Occipital lobe (tissue), 2 donors: ENCODE measurements around the gene ABRAXAS1. TPM values are rescaled to one million over a fixed set of nuclear protein-coding genes. Genes with fewer than 3 reads are reported as not detected.
"Not testable (repeated sequence)": the region's sequence is repeated elsewhere in the genome, so short reads cannot be mapped to it uniquely, and the experiment has no call there.

Experiments
- DNase-seq: peaks from one replicate; lab custom pipeline; 2025; lab: John Stamatoyannopoulos, UW
- total RNA-seq: library from RNA; depleted of rRNA; stranded (reverse); fragments of >200 nt; gene quantifications from one replicate; pipeline ENCODE4 v1.2.3, GENCODE V29; 2014

The ABRAXAS1 gene
- 7.3 TPM for total RNA-seq

DNA sequence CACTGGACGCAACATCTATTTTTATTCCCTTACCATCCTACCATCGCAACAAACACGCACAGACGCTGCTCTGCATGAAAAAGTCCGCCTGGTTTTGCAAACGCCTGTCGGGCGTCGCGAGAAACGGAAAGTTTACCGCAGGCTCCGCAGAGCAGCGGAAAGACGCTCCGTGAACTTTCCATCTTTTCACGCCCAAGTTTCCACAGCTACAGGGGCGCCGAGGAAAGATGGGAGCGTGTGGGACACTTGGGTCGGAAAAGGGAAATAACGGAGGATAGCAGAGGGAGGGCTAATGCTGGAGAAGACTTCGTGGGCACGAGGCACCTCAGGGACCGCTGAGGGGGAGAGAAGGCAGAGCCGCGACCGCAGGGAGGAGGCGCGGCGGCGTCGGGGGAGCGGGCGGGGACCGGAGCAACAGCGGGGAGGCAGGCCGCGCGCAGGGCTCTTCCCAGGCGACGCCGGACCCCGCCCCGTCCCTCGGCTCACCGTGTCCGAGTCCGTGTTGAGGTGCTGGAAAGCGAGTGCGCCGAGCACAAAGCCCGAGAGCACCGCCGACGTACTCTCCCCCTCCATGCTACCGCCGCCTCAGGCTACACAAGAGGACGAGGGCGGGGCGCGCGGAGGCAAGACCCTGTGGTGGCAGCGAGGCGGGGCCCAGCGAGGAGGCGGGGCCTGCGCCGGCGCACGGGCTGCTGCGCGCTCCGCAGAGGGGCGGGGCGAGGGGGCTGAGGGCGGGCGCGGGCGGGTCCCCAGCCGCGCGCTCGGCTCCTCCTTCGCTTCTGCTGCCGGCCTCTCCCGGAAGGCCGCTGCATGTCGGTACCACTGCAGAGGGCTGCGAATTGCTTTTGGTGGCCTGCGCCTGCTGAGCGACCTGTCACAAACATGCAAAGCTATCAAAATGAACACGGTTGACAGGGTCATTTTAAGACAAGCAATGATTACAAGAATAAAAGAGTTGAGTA is at the start of gene ABRAXAS1:
Gene ABRAXAS1, minus strand, starts transcription at position 601 of the 962 bp plus-strand sequence. Its CDS starts 28 bp downstream, at position 573.
- DNase-seq = peak; percentile 95

GRCh38 chr4:83527671-83528070 is 42.8 kb upstream of the ABRAXAS1 start:
- no peak for DNase-seq

DNA sequence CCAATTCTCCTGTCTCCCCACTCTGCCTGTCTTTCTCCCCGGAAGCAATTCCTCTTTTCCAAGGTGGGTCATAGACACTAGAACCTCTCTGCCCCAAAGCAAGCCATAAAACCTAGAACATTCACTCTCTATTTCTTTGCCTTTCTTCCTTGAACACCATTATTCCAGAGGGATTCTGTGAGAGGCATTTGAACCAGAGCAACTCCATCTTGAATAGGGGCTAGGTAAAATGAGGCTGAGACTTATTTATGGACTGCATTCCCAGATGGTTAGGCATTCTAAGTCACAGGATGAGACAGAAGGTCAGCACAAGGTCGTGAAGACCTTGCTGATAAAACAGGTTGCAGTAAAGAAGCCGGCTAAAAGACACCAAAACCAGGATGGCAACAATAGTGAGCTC is 37.3 kb upstream of the ABRAXAS1 start:
- DNase-seq = no peak

GRCh38 chr4:83516042-83516772 is 31.3 kb upstream of the ABRAXAS1 start:
- DNase-seq = no peak

DNA sequence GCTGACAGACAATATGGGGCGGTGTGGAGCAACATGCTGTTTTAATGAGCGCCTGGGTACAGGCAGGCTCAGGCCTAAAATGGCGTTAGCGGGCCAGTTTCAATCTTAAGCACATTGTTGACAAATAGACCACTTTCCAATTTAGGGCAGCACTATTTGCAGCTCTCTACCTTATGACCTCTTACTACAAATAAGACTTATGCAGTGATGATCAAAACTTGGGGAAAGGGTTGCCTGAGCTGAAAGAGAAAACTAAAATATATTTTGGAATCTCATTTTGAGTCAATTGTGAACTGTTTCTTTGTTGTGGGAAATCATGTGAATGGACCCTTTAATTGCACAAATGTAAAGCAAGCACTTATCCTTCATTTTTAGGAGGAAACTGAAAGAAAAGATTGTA is 25.5 kb upstream of the ABRAXAS1 start:
- no peak for DNase-seq

- not testable (repeated sequence) for DNase-seq
Observed at GRCh38 chr4:83509156-83509585, 24.3 kb upstream of the ABRAXAS1 start.

DNA sequence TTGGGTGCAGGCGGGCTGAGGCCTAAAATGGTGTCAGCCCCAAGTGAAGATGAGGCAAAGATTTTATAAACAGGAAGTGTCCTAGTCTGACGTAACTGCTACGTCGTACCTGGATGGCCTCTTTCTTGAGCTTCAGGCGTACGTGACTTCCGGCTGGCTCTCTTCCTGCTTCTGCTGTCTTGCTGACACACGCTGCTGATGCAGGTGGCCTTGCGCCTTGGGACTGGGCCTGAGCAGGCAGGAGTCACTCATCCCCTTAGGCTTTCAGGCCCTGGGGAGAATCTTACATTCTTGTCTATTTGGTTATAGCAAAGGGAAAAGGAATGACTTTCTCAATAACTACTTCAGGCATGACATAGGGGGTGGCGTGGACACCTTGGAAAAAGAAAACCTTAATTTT is 20.1 kb upstream of the ABRAXAS1 start:
- no peak for DNase-seq

- DNase-seq = no peak
Observed at GRCh38 chr4:83504503-83504902, 19.6 kb upstream of the ABRAXAS1 start.

DNA sequence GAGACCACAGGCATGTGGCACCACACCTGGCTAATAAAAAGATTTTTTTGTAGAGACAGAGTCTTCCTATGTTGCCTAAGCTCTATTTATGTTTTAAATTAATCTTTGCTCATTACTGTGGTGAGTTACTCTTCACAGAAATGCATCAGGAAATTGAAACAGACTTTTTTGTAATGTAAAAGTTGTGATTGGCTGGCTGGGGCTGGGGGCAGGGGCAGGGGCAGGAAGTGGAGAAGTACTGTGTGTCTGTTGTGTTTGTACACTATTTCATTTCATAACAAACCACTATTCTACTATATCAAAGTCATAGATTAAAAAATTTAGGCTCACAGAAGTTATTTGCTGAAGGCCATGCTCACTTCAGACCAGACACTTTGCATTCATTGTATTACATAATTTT is 19.1 kb upstream of the ABRAXAS1 start:
- DNase-seq = no peak

GRCh38 chr4:83501671-83502070 is 16.8 kb upstream of the ABRAXAS1 start:
- DNase-seq = not testable (repeated sequence)

DNA sequence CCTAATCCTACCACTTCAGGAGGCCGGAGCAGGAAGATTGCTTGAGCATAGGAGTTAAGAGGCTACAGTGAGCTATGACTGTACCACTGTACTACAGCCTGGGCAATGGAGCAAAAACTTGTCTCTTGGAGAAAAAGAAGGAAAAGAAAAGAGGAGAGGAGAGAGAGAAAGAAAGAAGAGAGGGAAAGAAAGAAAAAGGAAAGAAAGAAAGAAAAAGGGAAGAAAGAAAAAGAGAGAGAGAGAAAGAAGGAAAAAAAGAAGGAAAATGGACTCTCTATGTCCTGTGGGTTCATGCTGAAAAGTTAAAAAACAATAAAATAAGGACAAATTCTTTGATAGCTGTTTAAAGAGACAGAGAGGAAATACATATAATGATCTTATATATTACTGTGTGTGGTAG is 13.3 kb upstream of the ABRAXAS1 start:
- DNase-seq = no peak

- DNase-seq = not testable (repeated sequence)
Observed at GRCh38 chr4:83496085-83496917, 11.4 kb upstream of the ABRAXAS1 start.

DNA sequence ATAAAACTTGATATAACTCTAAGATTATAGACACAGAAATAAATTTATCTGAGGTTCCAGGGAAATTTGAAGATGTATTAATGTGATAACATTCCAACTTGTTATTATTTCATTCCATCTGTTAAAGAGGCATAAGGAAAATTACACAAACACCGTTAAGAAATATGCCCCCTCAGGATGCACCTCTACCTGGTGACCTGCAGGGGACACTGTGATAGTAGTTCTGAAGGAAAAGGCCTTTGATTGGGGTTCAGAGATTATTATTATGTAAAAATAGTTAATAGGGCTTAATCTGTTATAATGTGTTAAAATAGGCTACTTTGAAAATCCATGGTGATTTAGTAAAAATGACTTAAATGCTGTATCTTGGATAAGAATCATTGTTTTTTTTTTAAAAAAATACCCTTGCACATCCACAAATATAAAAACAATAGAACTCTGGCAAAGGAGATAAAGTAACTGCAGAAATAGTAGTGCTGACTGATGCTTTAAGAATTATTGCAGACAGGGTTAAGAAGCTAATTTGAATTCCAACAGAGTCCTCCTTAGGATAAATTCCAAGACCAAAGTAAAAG is 6.1 kb upstream of the ABRAXAS1 start:
- DNase-seq = no peak

DNA sequence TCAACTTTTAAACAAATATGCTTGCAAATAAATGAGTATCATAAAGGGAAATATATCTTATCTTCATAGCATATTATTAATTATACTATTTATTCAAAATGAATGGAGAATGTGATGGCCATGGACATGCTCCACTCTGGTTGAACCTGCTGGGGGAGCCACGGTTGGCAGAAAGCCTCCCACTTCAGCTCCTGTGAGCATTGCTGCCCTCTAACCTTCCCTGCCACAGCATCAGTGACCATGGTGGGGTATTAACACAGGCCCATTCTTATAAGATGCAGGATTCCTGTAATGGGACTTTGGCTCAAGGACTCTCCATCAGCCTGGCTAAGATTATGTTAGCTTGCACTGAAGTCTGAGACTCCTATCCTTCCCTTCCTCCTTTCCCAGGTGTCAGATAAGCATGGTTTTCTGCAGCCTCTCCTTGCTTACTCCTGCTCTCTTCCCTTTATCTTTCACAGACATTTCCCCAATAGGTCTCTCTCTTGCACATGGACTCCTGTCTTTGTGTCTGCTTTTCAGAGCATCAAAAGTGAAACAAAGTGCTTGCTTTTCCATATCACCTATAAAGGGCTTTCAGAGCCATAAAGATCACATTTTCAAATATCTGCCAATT is 4.9 kb upstream of the ABRAXAS1 start:
- no peak for DNase-seq

DNA sequence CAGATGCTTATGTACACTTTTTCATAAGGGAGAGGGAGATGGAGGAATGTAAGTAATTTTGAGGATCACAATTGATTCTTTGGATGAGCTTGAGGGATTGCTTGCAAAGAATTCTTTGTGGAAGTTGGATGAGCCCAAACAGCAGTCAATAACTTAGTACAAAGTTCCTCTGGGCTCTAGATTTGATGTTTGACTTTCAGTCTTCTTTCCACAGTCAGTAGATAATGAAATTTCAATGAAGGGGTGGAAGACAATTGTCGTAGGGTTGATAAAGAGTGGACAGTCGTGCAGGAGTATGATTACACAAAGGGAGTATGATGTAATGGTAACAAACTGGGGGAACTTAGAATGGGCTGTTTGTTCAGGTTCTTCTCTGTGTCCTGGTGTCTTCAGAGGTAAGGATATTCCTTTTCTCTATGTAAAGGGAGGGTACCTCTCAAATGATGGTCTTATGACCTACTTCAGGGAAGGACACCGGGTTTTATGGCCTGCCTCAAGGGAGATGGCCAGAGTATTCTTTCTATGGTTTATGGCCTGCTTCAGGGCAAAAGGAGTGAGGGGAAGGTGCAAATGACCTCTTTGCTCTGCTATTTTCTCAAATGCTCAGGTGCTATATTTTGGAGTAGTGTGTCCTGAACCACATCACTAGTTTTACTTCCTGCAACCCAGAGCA is 1.7 kb upstream of the ABRAXAS1 start:
- DNase-seq = no peak

DNA sequence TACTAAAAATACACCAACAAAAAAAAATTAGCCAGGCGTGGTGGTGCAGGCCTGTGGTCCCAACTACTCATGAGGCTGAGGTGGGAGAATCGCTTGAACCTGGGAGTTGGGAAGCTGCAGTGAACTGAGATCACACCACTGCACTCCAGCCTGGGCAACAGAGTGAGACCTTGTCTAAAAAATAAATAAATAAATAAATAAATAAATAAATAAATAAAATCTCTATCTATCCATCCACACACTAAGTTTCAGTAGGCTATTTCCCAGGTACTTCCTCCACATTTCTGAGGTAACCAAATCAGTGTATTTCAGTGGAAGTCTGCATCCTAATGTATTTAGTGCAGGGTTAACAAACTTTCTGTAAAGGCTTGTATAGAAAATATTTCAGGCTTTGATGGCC is 10.9 kb downstream of the ABRAXAS1 start:
- no peak for DNase-seq

DNA sequence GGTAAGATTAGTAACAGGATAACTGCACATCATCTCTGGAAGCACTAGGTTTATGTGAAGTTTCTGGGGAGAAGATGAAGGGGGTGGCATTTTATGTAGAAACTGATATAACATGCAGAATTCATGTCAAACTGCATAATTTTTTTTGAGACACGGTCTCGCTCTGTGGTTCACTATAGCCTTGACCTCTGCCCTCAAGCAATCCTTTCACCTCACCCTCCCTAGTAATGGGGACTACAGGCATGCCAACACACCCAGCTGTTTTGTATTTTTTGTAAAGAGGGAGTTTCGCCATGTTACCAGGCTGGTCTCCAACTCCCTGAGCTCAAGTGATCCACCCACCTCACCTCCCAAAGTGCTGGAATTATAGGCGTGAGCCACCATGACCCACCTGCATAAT is 11.5 kb downstream of the ABRAXAS1 start:
- DNase-seq = no peak

GRCh38 chr4:83456184-83456501 is 28.8 kb downstream of the ABRAXAS1 start:
- no peak for DNase-seq

- DNase-seq = peak; percentile 94
Observed at GRCh38 chr4:83455281-83456183, 29.4 kb downstream of the ABRAXAS1 start, which contains the start of the genes HELQ and MRPS18C. Gene HELQ (minus strand): TSS chr4:83455823. CDS start chr4:83455693, 130 bp downstream. Gene MRPS18C (plus strand): TSS chr4:83456058. CDS start chr4:83456078, 20 bp downstream.
